ENCODE measurements around the gene NXPH1. TPM values are rescaled to one million over a fixed set of nuclear protein-coding genes. Genes with fewer than 3 reads are reported as not detected.

The NXPH1 gene
- polyA plus RNA-seq, 1 donor (not counting 4 experiments of a cell fraction or from before 2014, with no cell fraction given), result not detected

DNA sequence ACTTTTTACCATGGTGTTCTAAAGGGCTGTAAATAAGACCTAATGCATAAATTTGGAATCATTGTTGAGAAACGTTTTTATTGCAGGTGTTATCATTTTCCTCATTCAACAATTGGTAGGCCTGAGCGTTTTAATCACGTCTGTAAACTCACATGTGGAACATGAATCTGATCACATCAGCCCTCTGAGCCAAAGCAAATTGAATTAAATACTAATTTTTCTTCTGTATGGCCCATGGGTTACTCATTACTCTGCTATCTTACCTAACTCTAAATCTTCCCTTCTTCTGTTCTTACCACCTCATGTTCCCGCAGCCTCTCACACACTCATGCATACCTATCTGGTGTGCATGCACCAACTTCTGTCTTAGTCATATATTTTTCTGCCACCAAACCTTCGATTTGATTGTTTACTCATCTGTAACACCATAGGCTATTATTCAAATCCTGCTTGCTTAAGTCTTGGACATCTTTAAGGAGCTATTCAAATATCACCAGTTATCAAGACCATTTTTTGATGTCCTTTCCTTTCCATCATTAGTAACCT lies 82.3 kb downstream of the NXPH1 start:
- Histone ChIP-seq H3K36me3 (ENCODE audit: control insufficient read depth in 2 of 2, extremely low read depth in 1 of 2, insufficient read depth in 2 of 2, low read length in 2 of 2) (no peaks in the 10 kb centered on the region), H3K79me2 (ENCODE audit: control insufficient read depth, insufficient read depth, low read length) (no peaks in the 10 kb centered on the region), H3K4me2 (ENCODE audit: control insufficient read depth, extremely low read depth, insufficient read depth, low read depth, low read length) (no peak overlapping the region), H4K20me1 (ENCODE audit: control insufficient read depth, extremely low read depth, insufficient read depth, low read length) (no peaks in the 10 kb centered on the region), H3K27ac (ENCODE audit: control insufficient read depth, insufficient read depth, low read length) (no peak overlapping the region), H3K9me3 (ENCODE audit: control insufficient read depth, low read depth, low read length) (no peaks in the 10 kb centered on the region), H3K4me3 (ENCODE audit: control insufficient read depth in 2 of 3, extremely low read depth in 1 of 3, insufficient read depth in 2 of 3, low read depth in 1 of 3, low read length in 3 of 3) (no peak overlapping the region), H3K9ac (ENCODE audit: control insufficient read depth, extremely low read depth, insufficient read depth, low read length) (no peak overlapping the region), H3K9me1 (ENCODE audit: control insufficient read depth, extremely low read depth, insufficient read depth, low read length) (no peaks in the 10 kb centered on the region), H2AFZ (ENCODE audit: control insufficient read depth, low read length) (no peak overlapping the region), H3K27me3 (ENCODE audit: control insufficient read depth, extremely low read depth, insufficient read depth, low read length) (no peaks in the 10 kb centered on the region), H3K4me1 (ENCODE audit: control insufficient read depth, extremely low read depth, insufficient read depth, low read length) (no peaks in the 10 kb centered on the region)
- DNase-seq (ENCODE audit: low read depth, low spot score), result no peak
- dilution Hi-C loops (cut with MboI; ENCODE audit: extremely low pct_ligation_motif_present, low sequenced_read_pairs), result no loop called here
- TF ChIP-seq, protein P1, sequence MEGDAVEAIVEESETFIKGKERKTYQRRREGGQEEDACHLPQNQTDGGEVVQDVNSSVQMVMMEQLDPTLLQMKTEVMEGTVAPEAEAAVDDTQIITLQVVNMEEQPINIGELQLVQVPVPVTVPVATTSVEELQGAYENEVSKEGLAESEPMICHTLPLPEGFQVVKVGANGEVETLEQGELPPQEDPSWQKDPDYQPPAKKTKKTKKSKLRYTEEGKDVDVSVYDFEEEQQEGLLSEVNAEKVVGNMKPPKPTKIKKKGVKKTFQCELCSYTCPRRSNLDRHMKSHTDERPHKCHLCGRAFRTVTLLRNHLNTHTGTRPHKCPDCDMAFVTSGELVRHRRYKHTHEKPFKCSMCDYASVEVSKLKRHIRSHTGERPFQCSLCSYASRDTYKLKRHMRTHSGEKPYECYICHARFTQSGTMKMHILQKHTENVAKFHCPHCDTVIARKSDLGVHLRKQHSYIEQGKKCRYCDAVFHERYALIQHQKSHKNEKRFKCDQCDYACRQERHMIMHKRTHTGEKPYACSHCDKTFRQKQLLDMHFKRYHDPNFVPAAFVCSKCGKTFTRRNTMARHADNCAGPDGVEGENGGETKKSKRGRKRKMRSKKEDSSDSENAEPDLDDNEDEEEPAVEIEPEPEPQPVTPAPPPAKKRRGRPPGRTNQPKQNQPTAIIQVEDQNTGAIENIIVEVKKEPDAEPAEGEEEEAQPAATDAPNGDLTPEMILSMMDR (optimal IDR thresholded peaks at IDR 0.05 in 1 of 3, IDR thresholded peaks at IDR 0.05 in 1 of 3, conservative IDR thresholded peaks at IDR 0.05 in 1 of 3; ENCODE audit: extremely low read depth in 1 of 3, insufficient read depth in 2 of 3, low read length in 3 of 3), result no peak
- TF ChIP-seq EZH2 (IDR thresholded peaks at IDR 0.05; ENCODE audit: low read length), result no peak
- no peak for FAIRE-seq

DNA sequence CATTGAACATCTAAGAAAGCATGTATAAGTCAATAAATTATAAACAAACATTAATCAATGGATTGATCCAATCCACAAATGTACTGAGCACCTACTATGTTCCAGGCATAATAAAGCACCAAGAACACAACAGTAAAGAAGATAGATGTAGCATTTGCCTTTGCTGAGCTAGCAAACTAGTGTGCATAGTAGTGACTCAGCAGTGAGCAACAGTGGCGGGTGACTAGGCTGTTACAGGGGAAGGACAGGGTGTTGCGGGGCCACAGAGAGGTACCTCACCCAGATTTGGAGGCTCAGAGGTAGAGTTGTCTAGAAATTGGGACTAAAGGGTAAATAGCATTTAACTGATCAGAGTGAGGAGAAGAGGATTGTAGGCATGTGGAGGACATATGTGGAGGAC lies 83.6 kb downstream of the NXPH1 start:
- TF ChIP-seq, protein P1 (optimal IDR thresholded peaks at IDR 0.05 in 1 of 3, IDR thresholded peaks at IDR 0.05 in 1 of 3, conservative IDR thresholded peaks at IDR 0.05 in 1 of 3; ENCODE audit: extremely low read depth in 1 of 3, insufficient read depth in 2 of 3, low read length in 3 of 3), result no peak
- no peak for TF ChIP-seq EZH2 (IDR thresholded peaks at IDR 0.05; ENCODE audit: low read length)
- H3K4me3 ChIP-seq (ENCODE audit: control insufficient read depth in 2 of 3, extremely low read depth in 1 of 3, insufficient read depth in 2 of 3, low read depth in 1 of 3, low read length in 3 of 3), result no peak overlapping the region
- H3K27me3 ChIP-seq (ENCODE audit: control insufficient read depth, extremely low read depth, insufficient read depth, low read length), result no peaks in the 10 kb centered on the region
- H3K27ac ChIP-seq (ENCODE audit: control insufficient read depth, insufficient read depth, low read length), result no peak overlapping the region
- DNase-seq (ENCODE audit: low read depth, low spot score) (no peak), FAIRE-seq (no peak)
- H4K20me1 ChIP-seq (ENCODE audit: control insufficient read depth, extremely low read depth, insufficient read depth, low read length), result no peaks in the 10 kb centered on the region
- H3K9ac ChIP-seq (ENCODE audit: control insufficient read depth, extremely low read depth, insufficient read depth, low read length), result no peak overlapping the region
- H3K4me1 ChIP-seq (ENCODE audit: control insufficient read depth, extremely low read depth, insufficient read depth, low read length), result no peaks in the 10 kb centered on the region
- no peaks in the 10 kb centered on the region for H3K9me3 ChIP-seq (ENCODE audit: control insufficient read depth, low read depth, low read length)
- dilution Hi-C loops (cut with MboI; ENCODE audit: extremely low pct_ligation_motif_present, low sequenced_read_pairs), result no loop called here
- no peaks in the 10 kb centered on the region for H3K36me3 ChIP-seq (ENCODE audit: control insufficient read depth in 2 of 2, extremely low read depth in 1 of 2, insufficient read depth in 2 of 2, low read length in 2 of 2)
- H2AFZ ChIP-seq (ENCODE audit: control insufficient read depth, low read length), result no peak overlapping the region
- no peaks in the 10 kb centered on the region for H3K9me1 ChIP-seq (ENCODE audit: control insufficient read depth, extremely low read depth, insufficient read depth, low read length)
- no peaks in the 10 kb centered on the region for H3K79me2 ChIP-seq (ENCODE audit: control insufficient read depth, insufficient read depth, low read length)
- no peak overlapping the region for H3K4me2 ChIP-seq (ENCODE audit: control insufficient read depth, extremely low read depth, insufficient read depth, low read depth, low read length)

Measured in keratinocyte (primary cell).